NOMO-1 treated with DMSO at 0.1 percent for 48 hours (cell line): ENCODE results near the gene ACAA2.

Source experiments
- DNase-seq: peaks from one replicate; lab custom pipeline; 2025; ENCODE audit not compliant: unreplicated experiment; lab: John Stamatoyannopoulos, UW

Gene ACAA2

DNA sequence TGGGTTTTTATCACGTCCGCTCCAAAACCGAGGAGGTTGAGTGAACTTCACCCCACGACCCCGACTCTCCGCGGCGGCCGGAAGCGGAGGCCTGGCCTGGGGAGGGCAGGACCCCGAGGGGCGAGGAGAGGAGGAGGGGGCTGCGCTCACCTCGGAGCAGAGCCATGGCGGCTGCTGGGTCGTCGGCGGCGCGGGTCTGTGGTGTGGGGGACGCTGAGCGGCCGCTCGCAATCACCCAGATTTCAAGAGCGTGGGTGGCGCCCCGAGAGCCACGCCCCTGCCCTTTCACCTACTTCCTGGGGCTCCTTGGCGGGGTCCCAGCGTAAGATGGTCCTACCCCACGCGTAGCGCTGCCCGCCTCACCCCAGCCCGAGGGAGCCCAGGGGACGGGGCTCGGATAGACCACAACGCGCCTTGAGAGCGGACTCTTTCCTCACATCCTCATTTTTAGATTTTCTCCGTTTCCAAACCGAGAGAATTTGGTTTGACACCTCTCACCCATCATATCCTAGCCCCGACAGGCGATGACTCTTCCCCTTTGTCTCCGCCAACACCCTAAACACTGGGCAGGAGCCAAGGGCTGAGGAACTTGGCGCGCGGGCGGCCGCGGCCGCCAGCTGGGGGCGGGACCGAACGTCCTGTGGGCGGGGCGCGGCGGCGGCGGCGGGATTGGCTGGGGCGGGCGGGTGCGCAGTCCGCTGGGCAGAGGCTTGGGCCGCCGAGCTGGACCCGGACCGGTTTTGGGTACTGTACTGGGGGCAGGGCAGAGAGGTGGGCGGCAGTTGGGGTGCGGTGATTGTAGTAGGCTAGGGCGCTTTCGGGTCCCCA is at the start of gene ACAA2:
Gene ACAA2 (minus strand): TSS at position 215 of the 828 bp plus-strand sequence. CDS start 49 bp downstream, at position 166.
- DNase-seq, result peak; percentile 76

- no peak for DNase-seq
Observed at GRCh38 chr18:49862656-49863385, 49.5 kb upstream of the ACAA2 start.

- DNase-seq, result no peak
Observed at GRCh38 chr18:49861659-49862058, 48.3 kb upstream of the ACAA2 start.

DNA sequence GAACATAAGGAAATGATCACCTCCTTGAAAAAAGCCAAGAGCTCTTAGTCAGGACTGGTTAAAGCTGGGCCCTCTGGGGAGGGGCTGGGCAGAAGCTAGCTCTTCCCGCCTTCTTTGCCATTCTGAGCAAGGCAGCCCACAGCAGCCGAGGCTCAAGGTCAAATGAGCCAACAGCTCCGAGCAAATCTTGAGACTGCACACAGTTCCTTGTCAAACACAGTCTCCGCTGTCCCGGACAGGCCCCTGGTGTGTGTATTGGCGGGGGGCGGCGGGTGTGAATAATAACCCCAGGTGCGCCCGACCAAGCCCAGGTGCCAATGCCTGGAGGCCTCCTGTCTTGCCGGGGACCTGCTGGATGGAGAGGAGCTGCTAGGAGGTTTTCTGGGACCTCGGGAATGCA is 46.4 kb upstream of the ACAA2 start:
- DNase-seq, result no peak

- no peak for DNase-seq
Observed at GRCh38 chr18:49859021-49859359, 45.7 kb upstream of the ACAA2 start.

GRCh38 chr18:49858309-49859020 is 45.1 kb upstream of the ACAA2 start:
- peak; percentile 49 for DNase-seq

DNA sequence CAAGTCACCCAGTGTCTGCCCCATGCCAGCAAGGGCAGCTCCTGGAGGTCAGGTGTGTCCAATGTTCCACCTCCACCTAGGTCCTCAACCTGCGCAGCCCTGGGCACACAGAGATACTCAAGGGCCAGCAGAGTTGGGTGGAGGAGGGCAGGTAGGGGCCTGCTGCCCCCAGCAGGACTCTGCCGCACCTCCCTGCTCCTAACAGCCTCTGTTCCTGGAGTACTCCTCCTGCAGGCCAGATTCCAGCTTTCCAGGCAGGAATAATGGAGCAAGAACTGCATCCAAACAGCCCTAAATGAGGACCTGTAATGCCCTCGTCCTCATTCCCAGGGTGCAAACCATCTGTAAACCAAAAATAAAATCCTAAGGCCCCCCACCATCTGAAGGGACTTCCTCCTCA is 44.4 kb upstream of the ACAA2 start:
- DNase-seq, result no peak

GRCh38 chr18:49856496-49856895 is 43.2 kb upstream of the ACAA2 start:
- no peak for DNase-seq

DNA sequence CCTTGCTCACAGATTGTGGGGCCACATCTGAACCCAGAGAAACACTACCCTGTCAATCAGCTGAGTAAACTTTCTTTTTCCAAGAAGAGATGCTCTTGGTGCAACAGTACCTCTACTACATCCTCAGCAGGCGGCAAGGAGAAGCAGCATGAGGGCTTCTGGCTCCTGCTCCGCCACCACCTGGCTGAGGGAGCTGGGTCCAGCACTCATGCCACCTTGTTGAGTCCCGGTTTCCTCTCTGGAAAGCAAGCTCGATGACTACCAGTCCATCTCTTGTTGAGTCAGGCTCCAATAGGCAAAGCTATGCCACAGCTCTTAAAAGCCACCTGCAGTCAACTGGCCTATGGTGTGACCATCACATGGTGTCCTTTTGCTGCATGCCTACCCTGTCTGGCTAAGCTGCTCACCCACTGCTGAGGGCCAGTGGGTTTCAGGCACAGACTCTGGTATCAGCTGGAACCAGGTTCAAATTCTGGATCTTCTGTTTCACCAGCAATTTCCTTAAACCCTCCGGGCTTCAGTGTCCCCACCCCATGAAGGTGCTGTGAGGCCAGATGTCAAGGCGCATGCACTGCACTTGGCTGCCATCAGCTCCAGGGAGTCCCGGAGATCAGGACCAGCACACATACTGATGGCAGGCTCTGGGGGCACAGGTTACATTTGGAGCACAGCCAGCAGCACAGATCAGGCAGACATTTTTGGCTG is 42.5 kb upstream of the ACAA2 start:
- no peak for DNase-seq

GRCh38 chr18:49854681-49855080 is 41.3 kb upstream of the ACAA2 start:
- no peak for DNase-seq

DNA sequence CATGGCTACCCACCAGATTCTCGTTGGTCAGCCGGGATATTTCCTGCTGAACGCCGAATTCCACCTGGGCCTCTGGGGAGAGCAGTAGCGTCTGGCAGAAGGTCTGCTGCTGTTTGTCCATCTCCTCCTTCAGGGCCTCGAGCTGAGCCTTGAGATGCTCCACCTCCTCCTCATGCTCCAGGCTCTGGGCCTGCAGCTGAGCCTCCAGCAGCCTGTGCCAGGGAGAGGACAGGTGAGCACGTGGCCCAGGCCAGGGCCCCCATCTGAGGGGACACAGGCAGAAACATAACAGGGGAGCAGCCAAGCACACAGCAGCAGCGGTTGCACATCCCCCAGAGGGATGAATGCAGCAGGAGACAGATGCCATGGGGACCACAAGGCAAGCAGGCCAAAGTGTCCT is 40.1 kb upstream of the ACAA2 start:
- DNase-seq, result no peak

- no peak for DNase-seq
Observed at GRCh38 chr18:49853011-49853410, 39.7 kb upstream of the ACAA2 start.

- DNase-seq, result no peak
Observed at GRCh38 chr18:49851624-49852023, 38.3 kb upstream of the ACAA2 start.

DNA sequence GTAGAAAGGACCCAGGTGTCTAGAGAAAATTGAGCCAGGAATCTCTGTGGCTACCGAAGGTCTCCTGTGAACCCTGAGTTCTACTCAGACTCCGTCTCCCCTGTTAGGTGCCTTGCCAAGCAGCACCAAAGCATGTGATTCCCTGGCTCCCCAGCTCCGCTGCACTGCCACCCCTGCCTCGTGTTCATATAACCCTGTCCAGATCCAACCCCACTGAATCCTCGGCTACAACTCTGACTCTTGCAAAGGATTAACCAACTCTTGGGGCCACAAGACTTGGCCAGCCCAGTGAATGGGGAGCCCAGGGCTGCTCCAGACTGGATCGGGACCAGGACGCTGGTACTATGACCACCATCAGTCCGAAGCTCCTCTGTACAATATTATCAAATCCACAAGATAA is 37.3 kb upstream of the ACAA2 start:
- no peak for DNase-seq

DNA sequence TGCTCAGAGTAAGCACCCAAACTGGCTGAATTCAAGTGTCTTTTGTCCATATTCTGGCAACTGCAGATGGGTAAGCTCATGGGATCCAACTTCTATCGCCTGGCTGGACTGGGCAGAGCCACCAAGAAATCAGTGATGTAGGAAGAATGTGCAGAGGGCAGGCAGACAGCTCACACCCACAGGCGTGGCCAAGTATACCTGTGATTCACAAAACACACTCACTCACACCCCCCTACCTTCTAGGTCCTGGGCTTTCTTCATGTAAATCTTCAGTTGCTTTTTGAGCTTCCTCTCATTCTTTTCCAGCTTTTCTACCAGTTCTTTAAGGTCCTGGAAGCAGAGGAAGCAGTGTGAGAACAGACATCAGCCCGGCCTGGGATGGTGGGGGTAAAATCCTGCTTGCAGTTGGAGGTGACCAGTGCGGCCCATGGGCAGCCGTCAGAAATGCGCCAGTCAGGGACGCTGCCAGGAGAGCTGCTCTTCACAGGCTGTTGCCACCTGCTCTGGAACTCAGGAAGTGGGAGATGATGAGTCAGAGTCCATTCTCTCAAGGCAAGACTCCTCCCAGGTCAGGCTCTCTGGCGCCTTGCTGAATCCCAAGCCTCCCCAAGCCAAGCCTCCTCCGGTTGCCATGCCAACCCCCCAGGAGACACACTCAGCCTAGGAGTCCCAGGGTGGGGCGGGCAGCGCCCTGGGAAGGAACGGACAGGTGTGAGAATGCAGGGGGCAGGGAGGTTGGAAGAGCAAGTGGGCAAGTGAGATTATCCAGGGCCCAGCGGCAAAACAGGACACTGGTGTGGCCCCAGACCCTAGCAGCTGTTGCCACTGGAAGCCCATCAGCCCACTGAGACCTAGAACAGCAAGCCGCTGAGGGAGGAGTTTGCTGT is 36.2 kb upstream of the ACAA2 start:
- no peak for DNase-seq

GRCh38 chr18:49848115-49848514 is 34.8 kb upstream of the ACAA2 start:
- no peak for DNase-seq

- no peak for DNase-seq
Observed at GRCh38 chr18:49847524-49847923, 34.2 kb upstream of the ACAA2 start.

GRCh38 chr18:49846718-49847470 is 33.6 kb upstream of the ACAA2 start:
- DNase-seq, result no peak

DNA sequence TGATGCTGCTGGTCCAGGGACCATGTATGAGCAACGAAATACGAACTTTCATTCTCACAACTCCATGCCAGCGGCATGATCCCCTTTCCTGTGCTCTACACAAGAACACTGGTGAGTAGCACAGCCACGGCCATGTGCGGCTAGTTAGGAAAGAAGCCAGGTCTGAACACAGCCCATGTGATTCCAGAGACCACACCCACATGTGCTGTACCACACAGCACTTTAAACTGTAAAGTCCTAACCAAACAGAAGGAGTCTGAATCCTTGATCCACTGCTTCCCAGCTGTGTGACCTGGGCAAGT is 33.0 kb upstream of the ACAA2 start:
- DNase-seq, result no peak
